Measurements from ENCODE around the gene RBPJ.

RBPJ gene

GRCh38 chr4:26377328-26378311 is 56.8 kb downstream of the RBPJ start:
- no peak for TF ChIP-seq CTBP1 (IDR thresholded peaks at IDR 0.05; ENCODE audit: borderline replicate concordance)
- TF ChIP-seq SP1 (IDR thresholded peaks at IDR 0.05), result no peak
- no peak for TF ChIP-seq HDGF (IDR thresholded peaks at IDR 0.05; ENCODE audit: borderline replicate concordance)
- TF ChIP-seq NFRKB (IDR thresholded peaks at IDR 0.05), result no peak
- no peak for TF ChIP-seq FOXM1 (IDR thresholded peaks at IDR 0.05; ENCODE audit: borderline replicate concordance)
- TF ChIP-seq LEF1 (IDR thresholded peaks at IDR 0.05; ENCODE audit: borderline replicate concordance), result no peak
- no peak for TF ChIP-seq L3MBTL2 (conservative IDR thresholded peaks at IDR 0.05)
- no peak for TF ChIP-seq FOXK2 (IDR thresholded peaks at IDR 0.05)
- no peak for TF ChIP-seq BHLHE40 (IDR thresholded peaks at IDR 0.05; ENCODE audit: borderline replicate concordance)
- TF ChIP-seq SUZ12 (IDR thresholded peaks at IDR 0.05), result no peak
- no peak for TF ChIP-seq ELF4 (IDR thresholded peaks at IDR 0.05)
- TF ChIP-seq TARDBP (IDR thresholded peaks at IDR 0.05), result no peak
- no peak for TF ChIP-seq FOXA1 (IDR thresholded peaks at IDR 0.05)
- TF ChIP-seq ZNF384 (IDR thresholded peaks at IDR 0.05), result no peak
- no peak for DNase-seq (ENCODE audit: extremely low spot score)
- CTCF ChIA-PET, result no interaction called here
- POLR2A ChIA-PET, result no interaction called here

DNA sequence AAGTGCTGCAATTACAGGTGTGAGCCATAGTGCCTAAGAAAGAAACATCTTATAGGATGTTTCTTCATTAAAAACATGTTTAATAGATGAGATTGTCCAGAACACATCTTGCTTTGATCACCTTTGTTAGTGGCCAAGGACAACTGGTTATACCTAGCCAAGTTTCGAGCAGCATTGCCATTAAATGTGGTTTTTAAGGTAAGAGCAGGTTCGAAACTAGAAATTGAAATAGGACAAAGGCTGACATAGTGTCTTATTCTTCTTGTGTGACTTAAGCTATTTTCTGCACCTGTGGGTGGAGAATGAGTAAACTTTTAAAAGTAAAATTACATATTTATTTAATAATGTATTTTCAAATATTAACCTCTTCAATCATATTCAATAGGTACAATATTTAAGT is 59.0 kb downstream of the RBPJ start:
- TF ChIP-seq ZNF384 (IDR thresholded peaks at IDR 0.05), result no peak
- no peak for TF ChIP-seq HDGF (IDR thresholded peaks at IDR 0.05; ENCODE audit: borderline replicate concordance)
- no peak for TF ChIP-seq NFRKB (IDR thresholded peaks at IDR 0.05)
- TF ChIP-seq SUZ12 (IDR thresholded peaks at IDR 0.05), result no peak
- TF ChIP-seq BHLHE40 (IDR thresholded peaks at IDR 0.05; ENCODE audit: borderline replicate concordance), result no peak
- no peak for TF ChIP-seq CTBP1 (IDR thresholded peaks at IDR 0.05; ENCODE audit: borderline replicate concordance)
- no peak for TF ChIP-seq SP1 (IDR thresholded peaks at IDR 0.05)
- no peak for TF ChIP-seq LEF1 (IDR thresholded peaks at IDR 0.05; ENCODE audit: borderline replicate concordance)
- ChIA-PET POLR2A (no interaction called here), CTCF (interaction anchor here (0.9 to 1.2 kb wide), 2 partner anchors 17 to 50 kb away, joined by 3 read pairs; no protein-coding TSS in a partner anchor)
- no peak for DNase-seq (ENCODE audit: extremely low spot score)

DNA sequence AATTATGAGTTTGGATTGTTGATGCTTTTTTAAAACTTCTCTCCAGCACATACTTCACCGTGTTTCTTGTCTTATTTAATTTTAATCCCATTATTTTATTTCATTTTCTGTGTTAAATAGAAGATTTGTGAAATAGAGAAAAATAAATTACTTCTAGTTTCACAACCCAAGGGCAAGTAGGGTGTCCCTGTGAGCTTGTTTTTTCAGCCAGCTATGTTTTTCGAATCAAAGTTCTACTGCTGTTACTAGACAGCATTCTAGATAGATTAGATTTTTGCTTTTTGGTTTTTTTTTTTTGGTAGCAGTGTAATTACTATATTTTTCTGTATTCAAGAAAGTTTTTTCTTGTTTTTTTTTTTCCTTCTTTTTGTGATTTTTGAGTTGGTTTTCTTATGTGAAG is 59.9 kb downstream of the RBPJ start:
- no peak for TF ChIP-seq FOXA1 (IDR thresholded peaks at IDR 0.05)
- TF ChIP-seq ZNF384 (IDR thresholded peaks at IDR 0.05), result no peak
- TF ChIP-seq CTBP1 (IDR thresholded peaks at IDR 0.05; ENCODE audit: borderline replicate concordance), result no peak
- no peak for TF ChIP-seq NFRKB (IDR thresholded peaks at IDR 0.05)
- no peak for TF ChIP-seq LEF1 (IDR thresholded peaks at IDR 0.05; ENCODE audit: borderline replicate concordance)
- CTCF ChIA-PET, result interaction anchor here (1.2 kb wide), 1 partner anchor 50 kb away, joined by 3 read pairs; no protein-coding TSS in a partner anchor
- no peak for DNase-seq (ENCODE audit: extremely low spot score)
- POLR2A ChIA-PET, result no interaction called here

GRCh38 chr4:26384380-26385057 is 63.7 kb downstream of the RBPJ start:
- CTCF ChIA-PET, result no interaction called here
- TF ChIP-seq NFRKB (IDR thresholded peaks at IDR 0.05) (no peak), CTBP1 (IDR thresholded peaks at IDR 0.05; ENCODE audit: borderline replicate concordance) (no peak), BHLHE40 (IDR thresholded peaks at IDR 0.05; ENCODE audit: borderline replicate concordance) (no peak), HDGF (IDR thresholded peaks at IDR 0.05; ENCODE audit: borderline replicate concordance) (no peak), FOXA1 (IDR thresholded peaks at IDR 0.05) (no peak)
- POLR2A ChIA-PET, result no interaction called here
- DNase-seq (ENCODE audit: extremely low spot score), result no peak

DNA sequence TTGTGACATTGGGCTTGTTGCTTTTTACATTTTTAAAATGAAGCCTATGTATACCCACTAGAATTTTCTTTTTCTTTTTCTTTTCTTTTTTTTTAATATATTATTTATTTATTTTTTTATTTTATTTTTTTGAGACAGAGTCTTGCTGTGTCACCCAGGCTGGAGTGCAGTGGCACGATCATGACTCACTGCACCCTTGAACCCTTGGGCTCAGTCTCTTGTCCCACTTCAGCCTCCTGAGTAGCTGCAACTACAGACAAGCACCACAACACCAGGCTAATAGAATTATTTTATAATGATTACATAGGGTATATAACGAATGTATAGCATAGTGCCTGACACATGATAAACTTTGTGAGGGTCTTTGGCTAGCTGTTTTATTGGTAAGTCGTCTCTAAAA is 64.9 kb downstream of the RBPJ start:
- POLR2A ChIA-PET, result no interaction called here
- no peak for DNase-seq (ENCODE audit: extremely low spot score)
- CTCF ChIA-PET, result no interaction called here
- TF ChIP-seq LEF1 (IDR thresholded peaks at IDR 0.05; ENCODE audit: borderline replicate concordance) (no peak), L3MBTL2 (conservative IDR thresholded peaks at IDR 0.05) (no peak)

GRCh38 chr4:26386386-26386785 is 65.6 kb downstream of the RBPJ start:
- ChIA-PET POLR2A (no interaction called here), CTCF (no interaction called here)
- DNase-seq (ENCODE audit: extremely low spot score), result no peak
- TF ChIP-seq TARDBP (IDR thresholded peaks at IDR 0.05) (no peak), CTBP1 (IDR thresholded peaks at IDR 0.05; ENCODE audit: borderline replicate concordance) (no peak)

DNA sequence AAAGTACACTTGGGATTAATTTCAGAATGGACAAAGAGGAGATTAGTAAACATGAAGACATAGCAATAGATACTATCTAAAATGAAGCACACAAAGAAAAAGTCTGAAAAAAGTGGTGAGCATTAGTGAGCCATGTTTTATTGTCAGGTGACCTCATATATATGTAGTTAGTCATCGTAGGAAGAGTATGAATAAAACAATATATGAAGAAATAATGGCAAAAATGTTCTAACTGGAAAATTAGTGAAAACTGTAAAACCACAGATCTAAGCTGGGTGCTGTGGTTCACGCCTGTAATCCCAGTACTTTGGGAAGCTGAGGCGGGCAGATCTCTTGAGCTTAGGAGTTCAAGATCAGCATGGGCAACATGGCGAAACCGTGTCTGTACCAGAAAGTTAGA is 67.9 kb downstream of the RBPJ start:
- TF ChIP-seq ARNT (IDR thresholded peaks at IDR 0.05) (no peak), HDGF (IDR thresholded peaks at IDR 0.05; ENCODE audit: borderline replicate concordance) (no peak), NFRKB (IDR thresholded peaks at IDR 0.05) (no peak), BHLHE40 (IDR thresholded peaks at IDR 0.05; ENCODE audit: borderline replicate concordance) (no peak), ZNF384 (IDR thresholded peaks at IDR 0.05) (no peak), FOXA1 (IDR thresholded peaks at IDR 0.05) (no peak), L3MBTL2 (conservative IDR thresholded peaks at IDR 0.05) (no peak), FOXM1 (IDR thresholded peaks at IDR 0.05; ENCODE audit: borderline replicate concordance) (no peak), TARDBP (IDR thresholded peaks at IDR 0.05) (no peak), FOXK2 (IDR thresholded peaks at IDR 0.05) (no peak), SP1 (IDR thresholded peaks at IDR 0.05) (no peak), LEF1 (IDR thresholded peaks at IDR 0.05; ENCODE audit: borderline replicate concordance) (no peak), CTBP1 (IDR thresholded peaks at IDR 0.05; ENCODE audit: borderline replicate concordance) (no peak), ELF4 (IDR thresholded peaks at IDR 0.05) (no peak), SUZ12 (IDR thresholded peaks at IDR 0.05) (no peak)
- TF ChIP-seq, protein P1, sequence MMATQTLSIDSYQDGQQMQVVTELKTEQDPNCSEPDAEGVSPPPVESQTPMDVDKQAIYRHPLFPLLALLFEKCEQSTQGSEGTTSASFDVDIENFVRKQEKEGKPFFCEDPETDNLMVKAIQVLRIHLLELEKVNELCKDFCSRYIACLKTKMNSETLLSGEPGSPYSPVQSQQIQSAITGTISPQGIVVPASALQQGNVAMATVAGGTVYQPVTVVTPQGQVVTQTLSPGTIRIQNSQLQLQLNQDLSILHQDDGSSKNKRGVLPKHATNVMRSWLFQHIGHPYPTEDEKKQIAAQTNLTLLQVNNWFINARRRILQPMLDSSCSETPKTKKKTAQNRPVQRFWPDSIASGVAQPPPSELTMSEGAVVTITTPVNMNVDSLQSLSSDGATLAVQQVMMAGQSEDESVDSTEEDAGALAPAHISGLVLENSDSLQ (IDR thresholded peaks at IDR 0.05), result no peak
- POLR2A ChIA-PET, result no interaction called here
- DNase-seq (ENCODE audit: extremely low spot score), result no peak
- CTCF ChIA-PET, result no interaction called here
